HG02763 (cell line): ENCODE results near the gene UQCRC1.

Source experiments
- ATAC-seq: cut with Tn5 transposase; IDR thresholded peaks from one replicate; pipeline ENCODE4 v1.9.1; 2021; ENCODE audit warnings: mild to moderate bottlenecking, moderate library complexity; ENCODE audit not compliant: unreplicated experiment

The UQCRC1 gene

DNA sequence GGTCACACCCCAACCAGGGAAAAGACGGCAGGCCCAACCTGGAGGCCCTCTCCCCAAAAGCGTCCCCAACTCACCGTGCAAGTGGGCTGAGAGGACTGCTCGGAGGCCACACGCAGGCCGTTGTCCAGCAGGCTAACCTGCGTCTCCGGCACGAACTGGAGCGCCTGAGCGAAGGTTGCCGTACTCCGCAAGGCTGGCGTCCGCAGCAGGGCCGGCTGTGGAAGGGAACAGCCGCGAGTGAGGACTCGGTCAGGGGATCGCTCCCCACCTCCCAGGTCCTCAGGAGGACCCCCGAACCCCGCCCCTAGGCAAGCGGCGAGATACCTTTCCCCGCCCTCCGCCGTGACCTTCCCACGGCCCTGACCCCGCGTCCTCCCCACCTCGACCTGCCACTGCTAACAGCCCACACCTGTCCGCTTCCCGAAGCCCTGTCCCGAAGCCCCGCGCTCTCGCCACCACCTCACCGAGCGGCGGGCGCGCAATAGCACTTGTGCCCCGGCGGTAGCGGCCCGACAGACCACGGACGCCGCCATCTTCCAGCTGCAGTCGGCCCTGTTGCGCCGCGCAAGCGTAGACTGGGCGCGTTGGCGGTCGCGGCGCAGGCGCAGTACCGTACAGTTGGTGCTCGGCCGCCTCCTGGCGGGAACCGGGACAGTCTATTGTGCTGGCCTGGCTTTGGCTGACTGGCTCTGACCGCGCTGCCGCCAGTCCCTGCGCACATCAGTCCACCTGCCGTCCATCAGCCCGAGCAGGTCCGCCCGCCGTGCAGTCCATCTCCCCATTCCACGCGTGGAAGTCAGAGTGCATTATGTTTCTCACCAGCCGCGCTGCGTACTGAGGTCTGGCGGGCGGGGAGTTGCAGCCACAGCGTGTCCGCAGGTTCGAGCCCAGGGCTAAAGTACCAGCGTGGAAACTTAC is at the start of gene UQCRC1:
UQCRC1 (minus strand) TSS at position 559 of the 918 bp plus-strand sequence; CDS start at position 533, 26 bp downstream.
- peak; percentile 97 for ATAC-seq

DNA sequence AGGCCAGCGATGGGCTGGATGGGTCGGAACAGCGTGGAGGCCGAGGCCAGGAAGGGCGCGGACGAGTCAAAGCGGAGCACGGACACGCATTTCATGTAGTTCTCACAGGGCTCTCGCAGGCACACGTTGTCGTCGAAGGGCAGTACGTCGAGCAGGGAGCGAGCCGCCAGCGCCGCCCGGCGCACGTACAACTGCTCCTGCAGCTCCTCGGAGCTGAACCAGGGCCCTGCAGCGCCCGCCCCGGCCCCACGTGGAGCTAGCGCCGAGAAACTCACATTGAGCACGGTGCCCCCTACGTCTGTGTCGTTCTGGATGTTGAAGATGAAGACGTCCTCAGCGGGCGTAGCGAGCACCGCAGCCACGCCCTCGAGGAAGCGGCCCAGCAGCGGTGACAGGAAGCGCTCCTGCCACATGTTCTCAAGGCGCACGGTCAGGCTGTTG is 47.4 kb upstream of the UQCRC1 start:
- ATAC-seq, result no peak

DNA sequence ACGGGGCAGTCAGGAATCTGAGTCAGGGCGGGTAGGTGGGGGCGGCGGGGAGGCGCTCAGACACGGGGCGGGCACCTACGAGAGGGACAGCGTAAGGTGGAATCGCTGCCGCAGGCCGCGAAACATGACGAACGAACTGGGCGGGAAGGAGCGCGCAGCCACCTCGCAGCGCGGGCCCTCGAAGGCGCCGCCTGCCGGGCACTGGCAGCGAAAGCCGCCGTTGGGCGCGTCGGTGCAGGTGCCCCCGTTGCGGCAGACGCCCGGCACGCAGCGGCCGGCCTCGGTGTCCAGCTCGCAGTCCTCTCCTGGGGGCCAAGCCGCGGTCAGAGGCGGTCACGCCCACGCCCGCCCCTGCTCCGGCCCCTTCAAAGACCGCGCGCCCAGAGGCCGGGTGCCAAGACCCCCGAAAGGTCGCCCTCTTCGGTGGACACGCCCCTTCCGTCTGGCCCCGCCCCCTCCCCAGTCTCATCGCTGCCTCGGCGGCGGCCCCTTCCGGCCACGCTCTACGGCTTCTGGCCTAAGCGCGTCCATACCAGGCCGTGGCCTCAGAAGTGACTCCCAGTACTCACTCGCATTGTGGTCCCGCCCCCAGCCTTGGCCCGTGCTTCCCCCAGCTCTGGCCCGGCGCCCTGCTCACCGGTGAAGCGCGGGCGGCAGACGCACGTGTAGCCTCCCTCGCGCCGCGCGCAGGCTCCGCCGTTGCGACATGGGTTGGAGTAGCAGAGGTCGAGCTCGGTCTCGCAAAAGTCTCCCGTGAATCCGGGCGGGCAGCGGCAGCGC is 46.8 kb upstream of the UQCRC1 start:
- ATAC-seq, result no peak

DNA sequence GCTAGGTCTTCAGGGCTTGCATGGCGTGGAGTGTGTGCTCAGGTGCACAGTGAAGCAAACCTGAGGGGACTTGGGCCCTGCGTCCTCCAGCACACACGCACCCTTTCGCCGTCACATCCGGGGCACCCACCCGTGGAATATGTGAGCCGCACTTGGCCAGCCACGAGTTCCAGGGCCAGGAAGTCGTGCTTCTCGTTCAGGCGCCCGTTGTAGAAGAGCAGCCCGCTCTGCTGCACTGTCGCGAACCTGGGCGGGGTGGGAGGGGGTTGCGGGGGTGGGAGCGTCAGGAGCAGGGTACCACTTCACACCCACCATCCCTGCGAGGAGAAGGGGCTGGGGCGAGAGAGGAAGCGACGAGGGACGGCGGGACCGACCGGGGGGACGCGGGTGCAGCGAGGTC is 46.2 kb upstream of the UQCRC1 start:
- ATAC-seq, result no peak

DNA sequence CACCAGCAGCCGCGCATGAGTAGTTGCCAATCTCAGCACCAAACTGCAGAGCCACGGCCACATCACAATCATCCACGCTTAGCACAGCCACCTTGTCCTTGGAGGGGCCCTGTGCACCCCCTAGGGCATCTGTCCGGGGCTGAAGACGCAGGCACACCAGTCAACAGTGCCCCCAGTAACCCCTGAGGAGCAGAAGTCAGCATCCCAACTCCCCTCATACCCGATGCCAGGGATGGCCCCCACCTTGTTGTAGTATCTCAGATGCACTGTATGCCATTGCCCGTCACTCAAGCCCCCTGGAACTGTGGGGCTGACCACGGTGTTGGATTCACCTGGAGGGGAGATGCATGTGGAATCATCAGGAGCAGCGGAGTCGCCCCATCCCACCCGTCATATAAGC is 45.6 kb upstream of the UQCRC1 start:
- ATAC-seq, result no peak

DNA sequence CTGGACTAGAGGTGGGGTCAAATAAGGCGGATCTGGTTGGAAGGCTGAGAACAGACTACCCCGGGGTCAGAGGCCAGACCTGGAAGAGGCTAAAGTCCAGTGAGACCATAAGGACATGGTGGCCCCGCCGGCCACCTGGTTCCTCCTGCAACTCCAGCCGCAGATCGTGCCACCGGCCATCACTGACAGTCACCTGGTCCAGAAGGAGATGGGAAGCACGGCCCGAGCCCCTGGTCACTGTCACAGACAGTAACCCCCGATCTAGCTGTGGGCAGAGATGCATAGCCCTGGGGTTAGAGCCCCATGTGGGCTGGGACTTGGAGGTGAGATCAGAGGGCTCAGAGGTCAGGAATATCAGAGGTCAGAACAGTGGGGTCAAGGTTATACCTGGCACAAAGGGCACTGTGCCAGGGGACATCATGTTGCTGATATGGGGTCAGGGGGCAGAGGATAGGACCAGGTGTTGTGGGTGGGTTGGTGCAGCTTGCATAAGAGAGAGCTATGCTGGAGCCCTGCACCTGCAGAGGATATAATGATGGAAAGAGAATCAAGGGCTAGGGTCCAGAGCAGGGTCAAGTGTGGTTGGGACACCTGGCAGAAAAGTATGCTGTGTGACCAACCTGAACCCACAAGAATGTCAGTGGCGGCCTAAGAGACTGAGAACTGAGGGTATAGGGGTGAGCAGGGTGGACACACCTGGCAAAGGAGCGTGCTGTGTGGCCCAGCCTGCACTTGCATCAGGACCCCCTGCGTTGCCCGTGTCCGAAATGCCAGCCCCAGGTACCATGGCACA is 43.7 kb upstream of the UQCRC1 start:
- ATAC-seq, result no peak

DNA sequence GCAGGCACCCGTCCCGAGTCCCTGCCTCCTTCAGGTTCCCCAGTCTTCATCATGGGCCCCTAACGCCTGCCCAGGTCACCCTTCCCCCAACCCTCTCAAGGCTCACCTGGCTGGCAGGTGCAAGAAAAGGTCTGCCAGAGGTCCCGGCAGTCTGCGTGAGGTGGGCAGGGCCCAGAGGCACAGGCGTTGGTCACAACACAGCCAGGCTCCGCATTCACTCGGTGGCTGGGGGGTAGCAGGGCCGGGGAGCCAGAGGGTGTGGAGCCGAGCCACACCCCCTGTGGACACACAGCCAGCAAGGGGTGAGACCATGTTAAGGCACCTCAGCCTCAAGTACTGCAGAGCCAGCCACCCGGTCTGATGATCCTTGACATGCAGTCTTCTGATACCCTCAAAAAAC is 42.3 kb upstream of the UQCRC1 start:
- no peak for ATAC-seq

DNA sequence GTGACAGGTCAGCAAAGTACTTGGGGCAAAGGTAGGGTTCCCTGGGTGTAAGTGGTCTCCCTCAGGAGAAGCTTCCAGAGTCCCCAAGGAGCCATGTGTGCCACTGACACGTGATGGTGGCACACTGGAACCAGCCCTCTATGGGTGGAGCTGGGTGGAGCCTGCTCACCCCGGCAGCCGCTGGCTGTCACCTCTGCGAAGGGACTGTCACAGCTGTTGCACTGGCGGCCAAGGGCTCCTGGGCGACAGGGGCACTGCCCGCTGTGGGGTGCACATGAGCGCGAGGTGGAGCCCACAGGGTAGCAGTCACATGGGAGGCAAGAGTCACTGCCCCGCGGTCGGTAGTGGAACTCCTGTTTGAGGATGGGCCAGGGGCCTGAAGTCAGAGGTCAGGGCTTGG is 41.3 kb upstream of the UQCRC1 start:
- ATAC-seq, result no peak

DNA sequence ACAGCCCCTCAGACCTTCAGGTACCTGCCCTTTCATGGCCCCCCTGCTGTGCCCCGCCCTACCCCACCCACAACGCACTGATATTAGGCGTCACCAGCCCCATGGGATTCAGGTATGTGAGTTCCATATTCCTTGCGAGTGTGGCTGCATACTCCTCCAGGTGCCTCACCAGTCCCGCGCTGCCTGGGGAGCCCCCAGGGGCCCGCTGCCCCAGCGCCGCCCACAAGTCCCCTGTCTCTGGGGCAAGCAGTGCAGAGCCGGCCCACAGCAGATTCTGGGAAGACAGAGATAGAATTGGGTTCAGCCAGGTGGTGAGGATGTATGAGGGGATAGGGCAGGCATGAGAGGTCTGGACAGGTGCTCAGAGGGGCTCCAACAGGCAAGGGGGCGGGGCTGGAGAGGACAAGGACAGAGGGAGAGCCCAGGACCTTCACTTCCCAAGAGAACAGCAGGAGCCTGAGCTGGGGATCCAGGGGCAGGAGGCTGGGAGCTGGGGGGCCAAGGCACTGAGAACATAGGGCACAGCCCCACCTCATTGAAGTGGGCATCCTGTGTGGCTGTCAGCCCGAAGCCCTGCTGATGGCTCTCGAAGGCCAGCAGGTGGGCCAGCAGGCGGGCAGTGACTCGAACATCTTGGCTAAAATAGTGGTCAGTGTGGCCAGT is 38.9 kb upstream of the UQCRC1 start:
- ATAC-seq, result no peak

DNA sequence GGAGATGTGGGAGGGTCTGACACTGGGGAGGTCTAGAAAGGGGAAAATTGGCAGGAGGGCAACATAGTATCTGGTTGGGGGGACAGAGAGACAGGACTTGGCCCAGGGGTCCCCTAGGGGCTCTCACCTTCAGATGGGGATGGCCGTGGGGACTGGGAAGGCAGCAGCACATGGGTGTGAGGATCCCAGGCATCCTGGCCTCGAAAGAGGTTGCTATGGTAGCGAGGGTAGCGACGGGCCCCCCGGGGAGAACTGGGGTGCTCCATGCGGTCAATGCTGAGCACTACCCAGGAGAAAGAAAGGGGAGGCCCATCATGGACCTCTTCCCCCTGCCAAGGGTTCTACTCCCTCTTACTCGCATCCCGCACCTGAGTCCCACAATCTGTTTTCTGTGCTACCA is 38.3 kb upstream of the UQCRC1 start:
- no peak for ATAC-seq

DNA sequence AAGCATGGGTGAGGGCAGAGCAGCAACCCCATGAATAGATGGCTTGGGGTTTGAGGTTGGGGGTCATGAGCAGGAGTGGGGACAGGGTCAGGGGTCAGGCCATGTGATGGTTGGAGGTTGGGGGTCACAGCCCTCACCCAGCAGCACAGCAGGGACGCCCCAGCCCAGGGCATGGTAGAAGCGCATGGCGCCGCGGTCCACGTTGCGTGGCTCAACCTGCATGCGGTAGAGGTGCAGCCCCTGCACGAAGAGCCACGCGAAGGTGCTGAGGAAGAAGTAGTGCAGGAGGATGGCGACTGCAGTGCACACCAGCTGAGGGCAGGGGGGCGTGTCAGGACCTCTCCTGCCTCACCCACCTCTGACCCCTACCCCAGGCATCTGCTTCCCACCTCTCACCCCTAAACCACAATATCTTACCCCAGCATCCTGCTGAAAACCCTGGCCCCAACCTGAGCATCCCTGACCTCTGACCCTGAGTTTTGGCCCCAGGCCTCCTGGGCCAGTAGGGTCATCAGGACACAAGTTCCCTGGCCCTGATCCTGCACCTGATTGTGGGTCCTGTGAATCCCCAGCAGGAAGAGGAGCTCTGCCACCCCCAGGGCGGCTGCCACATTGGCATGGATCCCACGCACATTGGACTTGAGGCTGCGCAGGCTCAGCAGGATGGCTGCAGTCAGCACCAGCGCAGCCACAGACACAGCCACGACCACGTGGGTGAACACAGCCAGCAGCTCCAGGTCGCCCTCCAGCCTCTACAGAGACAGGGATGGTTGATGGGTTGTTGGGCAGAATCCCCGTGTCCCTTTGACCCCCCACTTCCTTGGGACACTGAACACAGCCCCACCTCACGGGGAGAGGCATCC is 35.7 kb upstream of the UQCRC1 start:
- ATAC-seq, result no peak

DNA sequence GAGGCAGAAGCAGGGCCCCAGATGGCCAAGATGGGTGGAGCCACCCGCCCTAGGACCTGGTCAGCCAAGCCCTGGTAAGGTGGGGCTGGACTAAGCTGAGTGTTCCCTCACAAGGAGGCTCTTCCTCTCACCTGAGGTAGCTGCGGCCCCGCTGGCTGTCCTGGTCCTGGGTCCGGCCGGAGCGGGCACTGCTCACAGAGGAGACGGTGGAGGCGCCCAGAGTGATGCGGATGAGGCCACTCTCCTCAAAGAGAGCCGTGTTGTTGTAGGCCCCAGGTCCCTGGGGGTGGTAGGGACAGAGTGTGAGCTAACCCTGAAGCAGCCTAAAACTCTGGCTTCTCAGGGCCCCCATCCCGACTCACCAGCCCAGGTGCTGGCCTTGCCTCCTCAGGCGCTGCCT is 33.2 kb upstream of the UQCRC1 start:
- ATAC-seq, result no peak

DNA sequence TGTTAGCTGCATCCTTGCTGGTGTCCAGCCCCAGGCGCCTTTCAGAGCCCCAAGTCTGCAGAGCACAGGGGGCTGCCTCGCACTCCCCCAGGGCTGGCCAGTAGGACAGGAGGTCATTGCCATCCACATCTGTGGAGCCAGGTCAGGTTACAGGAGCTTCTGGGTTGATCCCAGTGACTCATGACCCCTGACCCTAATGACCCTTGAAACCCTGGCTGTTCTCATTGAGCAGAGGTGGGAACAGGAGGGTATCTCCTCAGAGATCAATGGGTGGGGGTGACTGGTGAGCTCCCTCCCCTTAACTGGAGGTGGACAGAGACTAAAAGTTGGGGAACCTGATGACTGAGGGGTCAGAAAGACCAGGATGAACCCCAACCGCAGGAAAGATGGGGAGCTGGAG is 31.9 kb upstream of the UQCRC1 start:
- ATAC-seq, result no peak

DNA sequence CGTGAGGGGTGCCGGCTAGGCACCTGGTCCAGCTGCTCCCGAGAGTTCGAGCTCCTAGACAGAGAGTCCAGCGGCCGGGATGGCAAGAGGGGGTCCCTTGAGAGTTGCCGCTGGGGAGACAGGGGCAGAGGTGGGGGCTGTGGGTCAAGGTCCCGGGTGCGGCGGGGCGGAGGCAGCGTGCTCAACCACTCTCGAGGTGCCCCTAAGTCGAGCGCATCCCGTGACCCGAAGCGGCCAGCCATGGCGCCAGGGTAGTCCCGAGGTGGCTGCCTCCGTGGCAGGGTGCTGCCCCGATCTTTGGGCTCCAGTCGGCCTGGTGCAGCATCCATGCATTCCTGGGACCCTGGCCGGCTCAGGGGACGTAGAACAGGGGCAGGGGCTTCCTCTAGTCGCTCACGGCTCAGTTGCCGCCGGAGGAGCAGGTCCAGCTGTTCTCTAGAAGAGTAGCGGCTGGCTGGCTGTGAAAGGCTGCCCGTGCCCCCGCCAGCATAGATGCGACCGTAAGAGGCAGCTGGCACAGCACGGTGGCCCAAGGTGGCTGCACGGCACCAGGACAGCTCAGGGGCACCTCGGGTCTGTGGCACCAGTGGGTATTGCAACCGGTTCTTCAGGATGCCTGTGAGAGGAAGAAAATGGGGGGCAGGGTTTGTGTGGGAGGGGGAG is 30.6 kb upstream of the UQCRC1 start:
- ATAC-seq, result no peak

DNA sequence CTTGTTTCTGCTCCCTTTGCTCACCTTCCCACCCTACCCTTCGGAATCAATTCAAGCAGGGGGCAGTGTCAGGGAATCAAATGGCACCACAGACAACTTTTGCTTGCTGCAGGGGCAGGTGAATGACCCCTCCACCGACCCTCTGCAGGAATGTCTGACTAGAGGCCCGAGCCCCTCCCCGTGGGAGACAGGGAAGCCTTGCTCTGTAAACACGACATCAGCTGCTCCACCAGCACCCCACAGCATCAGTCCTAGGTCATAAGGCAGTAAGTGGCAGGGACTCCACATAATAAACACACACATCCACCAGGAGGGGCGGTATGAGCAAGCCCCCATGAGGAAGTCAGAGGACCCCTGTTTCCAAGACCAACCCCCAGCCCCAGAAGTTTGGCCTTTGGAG is 27.9 kb upstream of the UQCRC1 start:
- no peak for ATAC-seq

DNA sequence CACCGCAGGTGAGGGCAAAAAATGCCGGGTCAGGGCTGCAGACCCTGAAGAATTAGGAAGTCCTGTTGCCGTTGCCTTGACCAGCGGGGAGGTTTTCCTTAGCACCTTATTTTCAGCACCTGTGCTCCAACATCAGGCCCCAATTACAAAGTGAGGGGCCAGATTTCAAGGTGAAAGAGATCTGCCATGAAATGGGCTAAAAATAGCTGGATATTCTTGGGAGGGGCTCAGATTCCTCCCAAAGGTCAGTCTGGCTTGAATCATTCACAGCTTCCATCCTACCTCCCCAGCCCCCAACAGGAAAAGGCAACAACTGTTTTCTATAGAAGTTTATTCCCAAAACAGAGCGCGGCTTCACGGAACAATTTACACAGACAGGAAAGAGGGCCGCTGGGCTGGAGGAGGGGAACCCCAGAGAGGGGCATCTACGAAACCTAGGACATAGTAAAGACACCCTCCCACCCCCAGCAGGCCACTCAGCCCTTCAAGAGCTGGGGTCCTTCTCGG is 26.8 kb upstream of the UQCRC1 start:
- ATAC-seq, result no peak

DNA sequence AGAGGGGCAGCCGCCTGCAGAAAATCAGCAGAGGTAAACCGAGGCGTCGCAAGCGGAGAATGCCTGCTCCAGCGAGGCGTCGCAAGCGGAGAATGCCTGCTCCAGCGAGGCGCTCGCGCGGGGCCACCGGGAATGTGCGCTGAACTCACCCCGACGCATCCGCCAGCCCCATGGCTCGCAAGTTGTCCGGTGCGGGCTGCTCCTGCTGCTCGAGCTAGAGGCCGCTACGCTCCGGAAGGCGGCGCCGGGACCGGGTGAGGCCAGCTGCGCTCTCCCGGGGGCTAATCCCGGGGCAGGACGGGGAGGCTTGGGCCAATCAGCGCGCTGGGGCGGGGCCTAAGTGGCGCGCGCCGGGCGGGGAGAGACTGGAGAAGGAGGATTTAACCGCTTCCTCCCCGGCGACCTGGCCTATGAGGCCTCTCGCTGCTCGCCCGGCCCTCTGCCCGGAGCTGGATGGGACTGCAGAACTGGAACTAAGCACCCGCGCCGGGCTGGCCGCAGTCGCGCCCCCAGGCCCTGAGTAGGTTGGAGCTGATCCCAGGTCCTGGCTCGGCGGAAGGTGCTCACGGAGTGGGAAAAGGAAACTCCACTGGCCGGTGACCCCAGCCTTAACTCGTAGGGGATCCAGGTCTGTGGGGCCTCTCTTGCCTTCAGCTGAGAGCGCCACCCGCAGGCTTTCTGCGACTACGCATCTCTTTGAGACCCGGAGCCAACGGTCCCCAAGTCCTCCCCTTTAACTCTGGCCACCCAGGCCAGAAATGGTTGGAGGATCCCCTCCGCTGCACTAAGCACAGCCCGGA is 26.0 kb upstream of the UQCRC1 start, which contains the start of gene SLC26A6:
SLC26A6 (minus strand) TSS at position 240 of the 800 bp plus-strand sequence; CDS start at position 172, 68 bp downstream.
- peak; percentile 91 for ATAC-seq

DNA sequence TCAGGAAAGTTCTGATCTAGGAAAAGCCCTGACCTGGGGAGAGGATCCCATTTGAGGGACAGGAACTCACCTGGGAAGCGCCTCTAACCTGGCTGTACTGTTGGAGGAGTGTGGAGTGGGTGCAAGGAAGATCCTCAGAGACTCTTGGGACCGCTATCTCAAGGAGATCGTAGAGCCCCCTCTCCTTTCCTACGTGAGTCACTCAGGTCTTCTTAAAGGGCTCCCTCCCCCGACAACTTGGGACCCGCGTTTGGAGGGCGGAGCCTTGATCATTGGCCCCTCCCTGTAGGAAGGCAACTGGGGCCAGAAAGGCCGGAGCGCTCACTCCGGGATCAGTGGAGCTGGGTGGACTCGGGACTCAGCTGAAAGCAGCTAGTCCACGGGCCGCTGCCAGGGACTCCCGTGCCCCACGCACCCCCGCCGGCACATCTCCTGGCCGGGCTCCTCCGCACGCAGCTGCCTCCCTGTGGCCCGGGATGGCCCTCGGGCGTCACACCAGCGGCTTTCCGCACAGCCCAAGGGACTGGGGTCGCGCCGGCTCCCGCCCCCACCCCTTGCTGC is 25.3 kb upstream of the UQCRC1 start:
- ATAC-seq, result peak; percentile 14
